OCI-LY7 (cell line): Measurements from ENCODE around the gene NEMP2.

ENCODE experiments used
- EZH2phosphoT487 ChIP-seq: fragments of 200-600 bp; sonication (generic); IDR thresholded peaks from 2 replicates; pipeline ENCODE4 v1.6.1; 2018; ENCODE audit warnings: low read depth, borderline replicate concordance, mild to moderate bottlenecking, mixed run types, antibody characterized with exemption, low read length, moderate library complexity, mixed read lengths
- TF ChIP-seq, protein P1 (sequence below): fragments of 200-600 bp; sonication (generic); conservative IDR thresholded peaks from 2 replicates; pipeline ENCODE4 v1.5.1; 2014; ENCODE audit warnings: mild to moderate bottlenecking, antibody characterized with exemption, low read length, moderate library complexity, mixed read lengths

DNA sequence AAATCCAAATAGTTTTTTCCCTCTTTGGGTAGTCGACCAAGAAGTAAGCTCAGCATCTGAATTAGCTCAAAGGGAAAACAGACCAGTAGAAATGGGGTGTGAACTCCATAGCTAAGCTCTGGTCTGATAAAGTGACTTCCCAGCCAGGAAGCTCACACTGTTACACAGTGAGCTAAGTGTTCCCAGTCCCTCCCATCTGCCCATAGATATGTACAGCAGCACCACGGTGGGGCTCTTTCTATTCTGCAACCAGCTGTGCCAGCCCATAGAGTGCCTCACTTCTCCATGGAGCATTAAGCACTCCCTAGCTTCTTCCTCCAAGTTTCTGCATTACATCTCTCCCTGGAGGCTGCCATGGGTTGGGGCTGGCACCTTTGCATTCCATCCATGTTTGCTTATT is 27.6 kb upstream of the NEMP2 start:
- TF ChIP-seq, protein P1, sequence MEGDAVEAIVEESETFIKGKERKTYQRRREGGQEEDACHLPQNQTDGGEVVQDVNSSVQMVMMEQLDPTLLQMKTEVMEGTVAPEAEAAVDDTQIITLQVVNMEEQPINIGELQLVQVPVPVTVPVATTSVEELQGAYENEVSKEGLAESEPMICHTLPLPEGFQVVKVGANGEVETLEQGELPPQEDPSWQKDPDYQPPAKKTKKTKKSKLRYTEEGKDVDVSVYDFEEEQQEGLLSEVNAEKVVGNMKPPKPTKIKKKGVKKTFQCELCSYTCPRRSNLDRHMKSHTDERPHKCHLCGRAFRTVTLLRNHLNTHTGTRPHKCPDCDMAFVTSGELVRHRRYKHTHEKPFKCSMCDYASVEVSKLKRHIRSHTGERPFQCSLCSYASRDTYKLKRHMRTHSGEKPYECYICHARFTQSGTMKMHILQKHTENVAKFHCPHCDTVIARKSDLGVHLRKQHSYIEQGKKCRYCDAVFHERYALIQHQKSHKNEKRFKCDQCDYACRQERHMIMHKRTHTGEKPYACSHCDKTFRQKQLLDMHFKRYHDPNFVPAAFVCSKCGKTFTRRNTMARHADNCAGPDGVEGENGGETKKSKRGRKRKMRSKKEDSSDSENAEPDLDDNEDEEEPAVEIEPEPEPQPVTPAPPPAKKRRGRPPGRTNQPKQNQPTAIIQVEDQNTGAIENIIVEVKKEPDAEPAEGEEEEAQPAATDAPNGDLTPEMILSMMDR, result no peak
- no peak for TF ChIP-seq EZH2phosphoT487
